Fibroblast of peridontal ligament (primary cell): Measurements from ENCODE around the gene CLMN.

Source experiments
- DNase-seq: peaks from one replicate; pipeline ENCODE4 v3.0.0-alpha.2; 2010; ENCODE audit errors: extremely low read depth

CLMN gene

GRCh38 chr14:95319312-95320077 is at the start of gene CLMN:
Gene CLMN, minus strand, starts transcription at chr14:95319908. Its CDS starts 116 bp downstream, at chr14:95319792.
- no peak for DNase-seq

DNA sequence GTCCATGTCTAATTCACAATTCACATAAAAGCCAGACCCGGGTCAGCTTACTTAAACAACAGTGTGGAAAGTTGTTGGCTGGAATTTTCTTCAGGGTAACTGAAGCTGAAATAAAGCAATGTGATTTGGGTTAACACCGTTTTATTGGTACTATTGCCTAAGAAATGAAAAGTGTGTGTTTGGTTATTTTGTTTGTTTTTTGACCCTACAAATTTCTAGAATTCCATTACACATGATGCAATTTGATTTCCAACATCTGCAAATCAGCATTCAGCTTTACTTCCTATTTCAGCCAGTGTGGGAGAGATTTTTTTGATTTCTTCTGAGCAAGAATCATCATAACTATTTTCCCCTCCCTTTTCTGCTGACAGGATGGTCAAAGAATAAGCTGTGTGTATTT is 45.7 kb upstream of the CLMN start:
- DNase-seq = peak; percentile 12

GRCh38 chr14:95364481-95365209 is 44.9 kb upstream of the CLMN start:
- DNase-seq = no peak

DNA sequence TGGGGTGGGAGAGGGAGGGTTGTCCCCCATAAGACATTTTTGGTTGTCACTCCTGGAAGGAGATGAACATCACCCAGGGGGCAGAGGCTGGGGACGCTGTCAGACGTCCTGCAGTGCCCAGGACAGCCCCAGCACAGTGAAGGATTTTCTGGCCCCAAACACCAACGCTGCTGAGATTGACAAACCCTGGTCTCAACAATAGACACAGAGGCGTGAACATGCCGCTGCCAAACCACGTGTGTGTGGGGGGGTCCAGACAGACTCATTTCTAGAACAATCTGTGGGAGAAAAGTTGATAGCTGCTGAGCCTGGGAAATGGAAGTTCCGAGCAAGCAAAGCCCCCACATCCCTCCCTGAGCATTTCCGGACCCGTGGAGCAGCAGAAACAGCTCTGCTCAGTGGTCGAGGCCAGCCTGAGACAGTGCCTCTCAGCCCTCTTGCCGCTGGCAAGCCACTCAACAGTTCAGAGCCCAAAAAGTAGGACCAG is 43.8 kb upstream of the CLMN start:
- no peak for DNase-seq

DNA sequence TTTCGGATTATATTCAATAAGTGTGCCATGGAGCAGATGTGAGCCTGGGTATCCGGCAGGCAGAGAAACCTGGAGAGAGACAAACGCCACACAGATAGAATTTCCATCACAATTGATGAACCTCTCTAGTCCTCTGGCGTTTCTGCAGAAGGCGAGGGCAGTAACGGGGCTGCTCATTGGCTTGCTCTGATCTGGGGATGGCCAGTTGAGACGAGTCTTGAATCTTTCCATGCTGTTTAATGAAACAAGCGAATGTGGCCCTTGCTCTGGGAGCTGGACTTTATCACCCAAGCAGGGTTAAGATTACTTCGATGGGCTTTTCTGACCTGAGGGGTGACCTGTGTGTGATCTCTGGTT is 42.4 kb upstream of the CLMN start:
- DNase-seq = no peak

- no peak for DNase-seq
Measured at GRCh38 chr14:95361373-95362137, 41.8 kb upstream of the CLMN start.

GRCh38 chr14:95360828-95361227 is 41.1 kb upstream of the CLMN start:
- DNase-seq = no peak

- no peak for DNase-seq
Measured at GRCh38 chr14:95359994-95360826, 40.5 kb upstream of the CLMN start.

GRCh38 chr14:95356245-95356869 is 36.6 kb upstream of the CLMN start:
- no peak for DNase-seq

DNA sequence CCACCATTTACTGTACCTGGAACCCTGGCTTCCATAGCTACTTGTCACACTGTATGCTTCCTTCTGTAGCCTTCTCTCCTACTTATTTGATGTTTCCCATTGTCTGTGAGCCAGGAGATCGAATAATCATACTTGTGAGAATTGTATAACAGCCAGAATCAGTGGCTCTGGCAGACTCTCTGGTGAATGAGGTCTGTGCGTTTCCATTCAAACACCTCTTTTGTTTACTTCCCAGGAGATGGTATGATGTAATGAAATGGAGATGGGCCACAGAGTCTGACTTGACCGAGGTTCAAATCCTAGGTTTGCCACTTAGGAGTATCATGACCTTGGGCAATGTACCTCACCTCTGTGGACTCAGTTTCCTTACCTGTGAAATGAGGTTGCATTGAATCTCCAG is 35.7 kb upstream of the CLMN start:
- no peak for DNase-seq

DNA sequence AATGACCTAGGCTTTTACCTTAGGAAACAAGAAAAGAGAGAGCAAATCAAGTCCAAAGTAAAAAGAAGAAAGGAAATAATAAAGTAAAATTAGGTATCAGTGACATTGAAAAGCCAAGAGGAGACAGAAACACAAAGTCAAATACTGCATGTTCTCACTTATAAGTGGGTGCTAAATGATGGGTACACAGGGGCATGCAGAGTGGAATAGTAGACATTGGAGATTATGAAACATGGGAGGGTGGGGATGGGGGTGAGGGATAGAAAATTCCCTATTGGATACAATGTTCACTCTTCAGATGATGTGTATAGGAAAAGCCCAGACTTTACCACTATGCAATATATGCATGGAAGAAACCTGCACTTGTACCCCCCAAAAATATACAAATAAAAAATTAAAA is 35.1 kb upstream of the CLMN start:
- no peak for DNase-seq

GRCh38 chr14:95353664-95354063 is 34.0 kb upstream of the CLMN start:
- DNase-seq = no peak

DNA sequence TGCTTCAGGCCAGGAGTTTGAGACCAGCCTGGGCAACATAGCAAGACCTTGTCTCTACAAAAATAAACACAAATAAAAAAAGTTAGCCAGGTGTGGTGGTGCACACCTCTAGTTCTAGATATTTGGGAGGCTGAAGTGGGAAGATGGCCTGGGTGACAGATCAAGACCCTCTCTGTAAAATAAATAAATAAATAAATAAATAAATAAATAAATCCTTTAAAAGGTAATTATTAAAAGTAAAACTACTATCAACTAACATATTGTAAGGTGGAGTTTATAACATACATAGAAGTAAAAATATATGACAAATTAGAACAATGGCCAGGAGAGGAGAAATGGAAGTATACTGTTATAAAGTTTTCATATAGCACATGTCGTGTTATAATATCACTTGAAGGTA is 33.3 kb upstream of the CLMN start:
- no peak for DNase-seq

GRCh38 chr14:95352481-95352880 is 32.8 kb upstream of the CLMN start:
- no peak for DNase-seq

DNA sequence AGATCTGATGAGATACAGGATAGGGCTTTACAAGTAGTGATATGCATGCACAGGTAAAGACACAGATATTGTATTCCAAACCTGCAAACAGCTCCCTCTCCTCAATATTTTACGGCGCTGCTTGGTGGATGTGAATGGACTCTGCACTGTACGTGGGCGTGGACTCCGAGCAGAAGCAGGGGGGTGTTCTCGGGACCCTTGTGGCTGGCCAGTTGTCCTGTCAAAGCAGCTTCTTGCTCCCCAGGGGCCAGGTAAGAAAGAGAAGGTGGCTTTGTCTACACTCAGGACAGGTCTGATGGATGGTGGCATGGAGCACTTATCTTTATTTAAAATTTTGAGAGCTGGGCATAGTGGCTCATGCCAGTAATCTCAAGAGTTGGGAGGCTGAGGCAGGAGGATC is 29.5 kb upstream of the CLMN start:
- DNase-seq = no peak

DNA sequence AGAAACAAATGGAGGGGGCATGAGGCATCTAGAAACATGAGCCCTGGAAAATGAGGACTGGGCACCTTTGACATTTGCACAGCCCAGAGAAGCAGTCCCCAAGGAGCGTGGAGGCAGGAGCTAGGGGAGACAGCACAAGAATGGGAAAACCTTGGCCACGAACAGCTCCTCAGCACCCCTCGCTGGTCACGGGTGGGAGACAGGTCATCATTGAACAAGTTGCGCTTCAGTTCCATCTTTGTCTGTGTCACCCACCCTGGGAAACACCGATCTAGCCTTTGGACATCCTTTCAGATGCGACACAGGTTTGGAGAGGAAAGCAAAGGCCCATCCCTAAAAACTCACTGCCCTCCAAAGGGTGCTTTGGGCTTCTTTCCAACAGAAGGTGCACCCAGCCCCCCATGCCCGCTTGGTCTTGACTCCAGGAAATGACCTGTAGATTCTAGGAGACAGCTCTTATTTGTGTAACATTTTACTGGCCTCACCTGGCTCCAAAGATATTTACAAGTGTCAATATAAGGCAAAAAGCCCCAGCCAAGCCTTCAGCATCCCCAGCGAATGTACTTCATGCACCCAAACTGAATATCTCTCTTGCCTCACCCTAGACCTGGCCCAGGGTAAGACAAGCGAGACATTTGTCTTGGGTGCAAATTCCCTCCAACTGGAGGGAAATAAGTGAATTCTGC is 28.8 kb upstream of the CLMN start:
- no peak for DNase-seq

- DNase-seq = no peak
Measured at GRCh38 chr14:95346820-95347219, 27.1 kb upstream of the CLMN start.

GRCh38 chr14:95346266-95346665 is 26.6 kb upstream of the CLMN start:
- no peak for DNase-seq

- DNase-seq = no peak
Measured at GRCh38 chr14:95345032-95345431, 25.3 kb upstream of the CLMN start.

DNA sequence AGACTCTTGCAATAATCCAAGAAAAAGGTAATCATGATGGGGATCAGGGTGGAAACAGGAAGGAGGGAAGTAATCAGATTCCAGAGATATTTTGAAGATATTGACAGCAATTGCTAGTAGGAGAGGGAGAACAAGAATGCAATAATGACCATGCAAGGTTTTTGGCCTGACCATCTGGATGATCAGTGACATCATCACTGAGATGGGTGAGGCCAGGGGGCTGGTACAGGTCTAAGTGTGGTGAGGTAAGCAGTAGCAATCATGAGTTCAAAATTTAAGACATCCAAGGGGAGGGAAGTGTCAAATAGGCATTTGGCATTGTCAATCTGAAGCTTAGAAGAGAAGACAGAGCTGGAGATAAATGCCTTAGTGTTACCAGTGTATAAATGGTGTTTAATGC is 24.8 kb upstream of the CLMN start:
- DNase-seq = no peak

GRCh38 chr14:95341564-95341963 is 21.9 kb upstream of the CLMN start:
- no peak for DNase-seq
